ENCODE measurements around the gene MAP3K10.

The MAP3K10 gene

GRCh38 chr19:40198272-40198990 lies 7.2 kb downstream of the MAP3K10 start:
- Mint-ChIP-seq H3K4me3 (no peak overlapping the region), H3K4me1 (peaks cover 13% of the 10 kb centered on the region), H3K36me3 (peaks cover 24% of the 10 kb centered on the region), H3K27me3 (no peaks in the 10 kb centered on the region), H3K9me3 (no peaks in the 10 kb centered on the region), H3K27ac (no peak overlapping the region)
- ATAC-seq: no peak

DNA sequence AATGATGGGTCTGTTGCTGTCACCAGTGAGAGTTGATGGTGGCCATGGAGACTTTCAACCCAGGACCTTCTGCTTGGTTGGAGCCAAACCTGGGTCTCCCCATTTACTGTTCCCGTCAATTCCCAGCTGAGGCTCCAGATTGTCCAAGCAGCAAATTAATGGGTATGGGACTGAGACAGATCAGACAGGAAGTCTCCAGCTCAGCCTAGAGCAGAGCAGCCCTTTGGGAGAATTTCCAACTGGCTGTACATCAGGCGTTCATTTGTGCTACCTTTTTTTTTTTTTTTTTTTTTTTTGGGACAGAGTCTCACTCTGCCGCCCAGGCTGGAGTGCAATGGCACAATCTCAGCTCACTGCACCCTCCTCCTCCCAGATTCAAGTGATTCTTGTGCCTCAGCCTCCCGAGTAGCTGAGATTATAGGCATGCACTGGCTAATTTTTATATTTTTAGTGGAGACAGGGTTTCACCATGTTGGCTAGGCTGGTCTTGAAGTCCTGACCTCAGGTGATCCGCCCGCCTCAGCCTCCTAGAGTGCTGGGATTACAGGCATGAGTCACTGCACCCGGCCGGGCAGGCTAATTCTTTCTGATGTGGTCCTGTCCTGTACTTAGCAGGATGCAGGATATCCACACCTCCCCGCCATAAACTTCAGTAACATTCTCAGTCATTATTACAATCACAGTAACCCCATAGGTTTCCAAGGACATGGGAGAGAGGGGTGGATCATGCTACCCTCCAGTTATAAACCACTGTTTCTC lies 9.3 kb downstream of the MAP3K10 start:
- Mint-ChIP-seq H3K27me3 (no peaks in the 10 kb centered on the region), H3K27ac (no peak overlapping the region), H3K36me3 (peaks cover 42% of the 10 kb centered on the region), H3K4me3 (no peak overlapping the region), H3K4me1 (no peaks in the 10 kb centered on the region), H3K9me3 (no peaks in the 10 kb centered on the region)
- ATAC-seq: no peak

GRCh38 chr19:40204381-40204780 lies 13.2 kb downstream of the MAP3K10 start:
- peaks cover 49% of the 10 kb centered on the region for H3K36me3 Mint-ChIP-seq
- H3K27me3 Mint-ChIP-seq: no peaks in the 10 kb centered on the region
- no peaks in the 10 kb centered on the region for H3K4me1 Mint-ChIP-seq
- H3K9me3 Mint-ChIP-seq: no peaks in the 10 kb centered on the region
- no peak overlapping the region for H3K4me3 Mint-ChIP-seq
- no peak overlapping the region for H3K27ac Mint-ChIP-seq
- ATAC-seq: no peak

DNA sequence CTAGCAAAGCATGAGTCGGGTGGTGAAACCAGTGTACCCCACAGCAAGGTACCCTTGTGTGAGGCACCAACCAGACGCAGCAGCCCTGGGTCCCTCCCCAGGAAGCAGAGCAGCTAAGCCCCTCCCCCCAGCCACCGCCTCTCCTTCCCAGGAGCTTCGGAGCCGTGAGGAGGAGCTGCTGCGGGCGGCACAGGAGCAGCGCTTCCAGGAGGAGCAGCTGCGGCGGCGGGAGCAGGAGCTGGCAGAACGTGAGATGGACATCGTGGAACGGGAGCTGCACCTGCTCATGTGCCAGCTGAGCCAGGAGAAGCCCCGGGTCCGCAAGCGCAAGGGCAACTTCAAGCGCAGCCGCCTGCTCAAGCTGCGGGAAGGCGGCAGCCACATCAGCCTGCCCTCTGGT lies 14.5 kb downstream of the MAP3K10 start:
- H3K4me3 Mint-ChIP-seq: no peak overlapping the region
- no peak overlapping the region for H3K27ac Mint-ChIP-seq
- H3K27me3 Mint-ChIP-seq: no peaks in the 10 kb centered on the region
- H3K9me3 Mint-ChIP-seq: no peaks in the 10 kb centered on the region
- no peaks in the 10 kb centered on the region for H3K4me1 Mint-ChIP-seq
- ATAC-seq: no peak
- peaks cover 59% of the 10 kb centered on the region for H3K36me3 Mint-ChIP-seq

- H3K9me3 Mint-ChIP-seq: no peaks in the 10 kb centered on the region
- peaks cover 68% of the 10 kb centered on the region for H3K36me3 Mint-ChIP-seq
- no peak for ATAC-seq
- no peak overlapping the region for H3K27ac Mint-ChIP-seq
- no peak overlapping the region for H3K4me3 Mint-ChIP-seq
- H3K4me1 Mint-ChIP-seq: no peaks in the 10 kb centered on the region
- H3K27me3 Mint-ChIP-seq: no peaks in the 10 kb centered on the region
These were observed 17.4 kb downstream of the MAP3K10 start for GRCh38 chr19:40208602-40209001.

DNA sequence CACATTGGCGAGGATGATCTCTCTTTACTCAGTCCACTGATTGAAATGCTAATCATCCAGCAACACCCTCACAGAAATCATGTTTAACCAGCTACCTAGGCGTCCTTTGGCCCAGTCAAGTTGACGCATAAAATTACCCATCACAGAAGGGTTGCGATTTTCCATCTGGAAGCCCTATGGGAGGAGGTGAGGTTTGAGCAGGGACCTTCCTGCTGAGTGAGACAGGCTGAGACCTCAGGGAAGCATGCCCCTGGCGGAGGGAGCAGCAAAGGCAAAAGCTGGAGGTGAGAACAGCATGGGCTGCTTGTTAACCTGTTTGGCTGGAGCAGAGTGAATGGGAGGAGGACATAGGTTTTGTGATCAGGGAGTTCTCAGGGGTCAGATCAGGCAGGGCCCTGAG lies 19.7 kb downstream of the MAP3K10 start:
- peaks cover 50% of the 10 kb centered on the region for H3K36me3 Mint-ChIP-seq
- H3K4me3 Mint-ChIP-seq: no peak overlapping the region
- no peak overlapping the region for H3K27ac Mint-ChIP-seq
- no peaks in the 10 kb centered on the region for H3K27me3 Mint-ChIP-seq
- ATAC-seq: no peak
- no peaks in the 10 kb centered on the region for H3K9me3 Mint-ChIP-seq
- H3K4me1 Mint-ChIP-seq: no peaks in the 10 kb centered on the region

- peak; percentile 55 for ATAC-seq
- peaks cover 42% of the 10 kb centered on the region for H3K36me3 Mint-ChIP-seq
- no peaks in the 10 kb centered on the region for H3K9me3 Mint-ChIP-seq
- H3K27ac Mint-ChIP-seq: no peak overlapping the region
- peaks cover 6% of the 10 kb centered on the region for H3K4me1 Mint-ChIP-seq
- no peak overlapping the region for H3K4me3 Mint-ChIP-seq
- H3K27me3 Mint-ChIP-seq: peaks cover 15% of the 10 kb centered on the region
These were observed 22.1 kb downstream of the MAP3K10 start for GRCh38 chr19:40213251-40213829.

GRCh38 chr19:40213882-40214570 lies 22.8 kb downstream of the MAP3K10 start:
- Mint-ChIP-seq H3K27me3 (peaks cover 22% of the 10 kb centered on the region), H3K36me3 (peaks cover 40% of the 10 kb centered on the region), H3K9me3 (no peaks in the 10 kb centered on the region), H3K4me1 (peaks cover 6% of the 10 kb centered on the region), H3K4me3 (no peak overlapping the region), H3K27ac (no peak overlapping the region)
- ATAC-seq: peak; percentile 42

DNA sequence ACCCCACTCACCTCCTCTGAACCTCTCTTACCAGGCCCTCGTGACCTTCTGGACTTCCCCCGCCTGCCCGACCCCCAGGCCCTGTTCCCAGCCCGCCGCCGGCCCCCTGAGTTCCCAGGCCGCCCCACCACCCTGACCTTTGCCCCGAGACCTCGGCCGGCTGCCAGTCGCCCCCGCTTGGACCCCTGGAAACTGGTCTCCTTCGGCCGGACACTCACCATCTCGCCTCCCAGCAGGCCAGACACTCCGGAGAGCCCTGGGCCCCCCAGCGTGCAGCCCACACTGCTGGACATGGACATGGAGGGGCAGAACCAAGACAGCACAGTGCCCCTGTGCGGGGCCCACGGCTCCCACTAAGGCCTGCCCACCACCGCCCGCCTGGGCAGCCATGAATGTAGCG lies 23.7 kb downstream of the MAP3K10 start:
- H3K36me3 Mint-ChIP-seq: peaks cover 31% of the 10 kb centered on the region
- no peak for ATAC-seq
- peaks cover 6% of the 10 kb centered on the region for H3K4me1 Mint-ChIP-seq
- H3K9me3 Mint-ChIP-seq: no peaks in the 10 kb centered on the region
- no peak overlapping the region for H3K27ac Mint-ChIP-seq
- H3K4me3 Mint-ChIP-seq: no peak overlapping the region
- peaks cover 28% of the 10 kb centered on the region for H3K27me3 Mint-ChIP-seq

- H3K36me3 Mint-ChIP-seq: peaks cover 20% of the 10 kb centered on the region
- no peaks in the 10 kb centered on the region for H3K9me3 Mint-ChIP-seq
- peaks cover 28% of the 10 kb centered on the region for H3K27me3 Mint-ChIP-seq
- H3K27ac Mint-ChIP-seq: no peak overlapping the region
- ATAC-seq: no peak
- H3K4me3 Mint-ChIP-seq: no peak overlapping the region
- peaks cover 6% of the 10 kb centered on the region for H3K4me1 Mint-ChIP-seq
These were observed 25.0 kb downstream of the MAP3K10 start for GRCh38 chr19:40216013-40216776.

DNA sequence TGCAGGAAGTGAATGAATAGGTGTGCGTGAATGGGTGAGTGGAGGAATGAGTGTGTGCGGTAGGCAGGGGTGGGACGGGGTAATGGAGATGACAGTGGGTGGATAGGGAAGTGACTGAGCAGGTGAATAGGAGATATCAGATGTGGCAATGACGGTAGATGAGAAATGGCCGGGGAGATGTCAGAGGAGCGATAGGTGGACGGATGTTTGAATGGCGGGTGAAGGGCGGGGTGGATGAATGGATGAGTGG lies 25.5 kb downstream of the MAP3K10 start:
- peaks cover 15% of the 10 kb centered on the region for H3K36me3 Mint-ChIP-seq
- H3K4me3 Mint-ChIP-seq: no peak overlapping the region

DNA sequence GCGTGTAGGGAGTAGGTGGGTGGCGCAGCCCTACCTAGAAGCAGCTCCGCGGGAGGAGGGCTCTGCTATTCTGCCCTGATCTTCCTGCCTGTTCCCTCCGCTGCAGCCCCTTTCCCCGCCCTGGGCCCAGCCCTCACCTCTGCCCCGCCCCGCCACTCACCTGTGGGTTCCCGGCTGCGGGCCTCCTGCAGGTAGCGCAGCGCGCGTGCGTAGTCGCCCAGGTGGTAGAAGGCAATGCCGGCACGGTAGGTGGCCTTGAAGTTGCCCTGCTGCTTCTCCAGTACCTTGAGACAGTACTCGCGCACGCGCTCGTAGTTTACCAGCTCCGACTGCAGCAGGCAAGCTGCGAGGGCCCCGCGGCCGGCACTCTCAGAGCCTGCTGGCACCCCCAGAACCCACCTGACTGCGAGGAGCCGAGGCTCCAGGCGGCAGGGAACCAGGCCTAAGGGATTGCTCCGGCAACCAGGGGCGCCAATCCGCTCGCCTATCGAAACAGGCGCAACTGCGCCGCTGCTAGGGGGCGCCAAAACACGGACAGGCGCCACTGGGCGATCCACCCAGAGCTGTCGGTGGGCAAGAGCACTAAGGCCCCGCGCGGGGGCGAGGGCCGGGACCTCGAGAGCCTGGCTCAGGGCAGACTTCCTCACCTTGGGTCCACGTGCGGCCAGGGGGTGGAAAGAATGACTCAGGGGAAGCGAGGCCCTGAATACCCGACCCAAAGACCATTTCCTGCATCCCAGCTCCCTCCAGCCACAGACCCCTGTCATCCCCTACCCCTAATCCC lies 26.0 kb downstream of the MAP3K10 start:
- ATAC-seq: no peak
- peaks cover 12% of the 10 kb centered on the region for H3K4me1 Mint-ChIP-seq
- H3K4me3 Mint-ChIP-seq: no peak overlapping the region
- H3K27ac Mint-ChIP-seq: no peak overlapping the region
- H3K27me3 Mint-ChIP-seq: peaks cover 36% of the 10 kb centered on the region
- peaks cover 3% of the 10 kb centered on the region for H3K9me3 Mint-ChIP-seq
- peaks cover 15% of the 10 kb centered on the region for H3K36me3 Mint-ChIP-seq

More for the DNA sequence above, 25.5 kb downstream of the MAP3K10 start:
- ATAC-seq: no peak
- Mint-ChIP-seq H3K9me3 (no peaks in the 10 kb centered on the region), H3K27ac (no peak overlapping the region), H3K27me3 (peaks cover 31% of the 10 kb centered on the region), H3K4me1 (peaks cover 6% of the 10 kb centered on the region)

DNA sequence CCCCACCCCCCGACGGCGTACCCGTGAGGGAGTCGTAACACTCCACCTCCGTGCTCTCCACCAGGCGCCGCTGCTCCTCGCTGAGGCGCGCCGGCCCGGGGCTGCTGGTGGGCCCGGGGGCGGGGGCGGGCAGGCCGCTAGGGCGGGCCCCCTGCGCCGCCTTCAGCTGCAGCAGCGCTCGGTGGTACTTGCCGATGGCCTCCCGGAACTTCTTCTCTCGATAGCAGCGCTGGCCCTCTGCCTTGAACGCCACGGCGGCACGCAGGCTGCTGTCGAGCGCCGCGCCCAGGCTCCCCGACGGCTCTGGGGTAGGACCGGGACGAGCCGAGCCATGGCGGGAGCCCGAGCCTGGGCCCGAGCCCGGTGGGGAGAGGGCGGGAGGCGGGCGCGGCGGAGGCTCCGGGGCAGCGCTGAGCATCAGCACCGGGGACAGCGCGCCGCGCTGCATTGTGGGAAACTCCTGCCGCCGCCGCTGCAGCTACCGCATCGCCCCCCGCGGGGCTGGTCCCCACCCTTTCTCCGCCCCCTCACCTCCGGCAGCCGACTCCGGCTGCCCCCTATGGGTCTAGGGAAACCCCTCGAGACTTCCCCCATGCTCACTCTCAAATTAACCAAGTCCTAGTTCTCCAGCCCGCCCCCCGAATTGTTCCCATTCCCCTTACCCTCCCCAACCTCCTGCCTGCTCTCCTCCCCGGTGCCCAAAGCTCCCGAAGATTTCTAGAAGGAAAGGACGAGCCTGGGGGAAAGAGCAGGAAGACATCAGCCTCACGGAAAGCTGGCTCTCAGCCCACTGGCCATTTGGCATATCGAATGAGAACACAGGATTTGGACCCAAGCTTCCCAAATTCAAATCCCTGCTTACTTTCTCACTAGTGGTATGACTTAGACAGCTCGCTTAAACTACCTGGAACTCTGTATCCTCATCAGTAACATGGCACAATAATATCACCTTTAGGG lies 27.0 kb downstream of the MAP3K10 start, which contains the start of gene TTC9B:
TTC9B (minus strand) TSS at position 451 of the 957 bp plus-strand sequence; CDS start at position 448, 3 bp downstream.
- peaks cover 6% of the 10 kb centered on the region for H3K36me3 Mint-ChIP-seq
- H3K4me3 Mint-ChIP-seq: no peak within 1 kb of the TSS
- peaks cover 39% of the 10 kb centered on the region for H3K27me3 Mint-ChIP-seq
- peaks cover 3% of the 10 kb centered on the region for H3K9me3 Mint-ChIP-seq
- no peak within 1 kb of the TSS for H3K27ac Mint-ChIP-seq
- ATAC-seq: no peak
- peaks cover 12% of the 10 kb centered on the region for H3K4me1 Mint-ChIP-seq
